Left renal cortex interstitium (tissue), 4 donors: ENCODE data around the gene TMEM52. TPM values are rescaled to one million over a fixed set of nuclear protein-coding genes. Genes with fewer than 3 reads are reported as not detected.
A peak's percentile ranks its signal among the peaks of the same experiment; 100 is the strongest.
"Not testable (repeated sequence)": the region's sequence is repeated elsewhere in the genome, so short reads cannot be mapped to it uniquely, and the experiment has no call there.

ENCODE experiments used
- DNase-seq, 4 donors: peaks; one replicate each; pipeline ENCODE4 v3.0.0-alpha.2; 2013; ENCODE audit warnings: low read depth in 4 of 4, low spot score in 2 of 4, missing footprints in 1 of 4
- polyA plus RNA-seq, 4 donors: library from polyadenylated mRNA; unstranded; fragments of 120-200 nt; gene quantifications; one replicate each; pipeline ENCODE4 v1.2.1, GENCODE V29; 2013; ENCODE audit not compliant: insufficient read length in 4 of 4

TMEM52 gene
- polyA plus RNA-seq, 4 donors, result 0.85 to 2.8 (median 1.5) TPM

DNA sequence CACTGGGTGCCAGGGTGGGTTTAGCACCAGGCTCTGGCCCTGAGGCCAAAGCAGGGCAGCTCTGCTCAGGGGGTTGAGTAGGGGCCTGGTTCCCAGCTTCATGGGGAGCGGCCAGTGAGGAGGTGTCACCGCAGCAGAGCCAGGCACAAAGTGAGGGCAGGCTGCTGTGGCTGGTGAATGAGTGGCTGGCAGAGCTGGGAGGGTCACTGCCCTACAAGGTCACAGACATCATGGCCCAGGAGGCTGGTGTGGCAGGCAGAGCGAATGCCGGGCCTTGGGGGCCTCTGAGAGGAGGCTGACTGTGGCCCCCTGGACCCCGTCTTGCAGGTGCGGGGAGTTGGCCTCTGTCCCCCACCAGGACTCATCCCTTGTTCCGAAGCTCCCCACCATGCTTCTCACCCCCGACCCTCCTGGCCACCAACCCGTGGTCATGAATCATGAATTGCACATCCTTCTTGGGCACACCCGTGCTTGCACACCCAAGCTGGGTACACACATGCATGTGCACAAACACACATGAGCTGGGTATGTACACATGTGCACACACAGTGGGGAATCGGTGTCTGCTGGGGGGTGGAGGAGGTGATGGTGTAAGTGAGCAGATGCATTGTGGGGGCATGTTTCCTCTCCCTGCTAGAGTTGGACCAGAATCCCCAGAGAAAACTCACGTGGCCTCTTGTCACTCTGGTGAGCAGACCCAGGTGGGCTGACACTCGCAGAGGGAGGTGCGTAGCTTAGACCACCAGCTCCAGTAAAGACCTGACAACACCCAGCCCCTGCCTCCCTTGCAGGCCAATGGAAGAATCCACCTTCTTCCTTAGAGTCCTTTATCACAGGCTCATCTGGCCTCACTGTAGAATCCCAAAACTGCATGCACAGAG is 23.4 kb downstream of the TMEM52 start:
- no peak for DNase-seq

DNA sequence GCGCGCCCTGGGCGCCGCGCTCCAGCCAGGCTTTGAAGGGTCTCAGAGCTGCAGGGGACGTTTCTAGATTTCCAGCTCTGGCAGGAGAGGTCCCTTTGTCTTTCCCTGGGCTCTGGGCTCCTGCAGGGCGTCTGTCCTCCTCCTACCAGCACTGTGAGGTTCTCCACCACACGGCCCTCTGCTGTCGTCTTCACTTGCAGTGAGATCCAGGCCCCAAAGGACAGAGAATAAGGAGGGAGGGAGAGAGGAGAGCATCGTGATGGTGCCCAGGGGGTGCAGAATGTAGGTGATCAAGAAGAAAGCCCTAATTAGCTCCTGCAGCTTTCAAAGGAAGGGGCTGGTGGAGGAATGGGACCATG is 24.0 kb downstream of the TMEM52 start:
- no peak for DNase-seq

DNA sequence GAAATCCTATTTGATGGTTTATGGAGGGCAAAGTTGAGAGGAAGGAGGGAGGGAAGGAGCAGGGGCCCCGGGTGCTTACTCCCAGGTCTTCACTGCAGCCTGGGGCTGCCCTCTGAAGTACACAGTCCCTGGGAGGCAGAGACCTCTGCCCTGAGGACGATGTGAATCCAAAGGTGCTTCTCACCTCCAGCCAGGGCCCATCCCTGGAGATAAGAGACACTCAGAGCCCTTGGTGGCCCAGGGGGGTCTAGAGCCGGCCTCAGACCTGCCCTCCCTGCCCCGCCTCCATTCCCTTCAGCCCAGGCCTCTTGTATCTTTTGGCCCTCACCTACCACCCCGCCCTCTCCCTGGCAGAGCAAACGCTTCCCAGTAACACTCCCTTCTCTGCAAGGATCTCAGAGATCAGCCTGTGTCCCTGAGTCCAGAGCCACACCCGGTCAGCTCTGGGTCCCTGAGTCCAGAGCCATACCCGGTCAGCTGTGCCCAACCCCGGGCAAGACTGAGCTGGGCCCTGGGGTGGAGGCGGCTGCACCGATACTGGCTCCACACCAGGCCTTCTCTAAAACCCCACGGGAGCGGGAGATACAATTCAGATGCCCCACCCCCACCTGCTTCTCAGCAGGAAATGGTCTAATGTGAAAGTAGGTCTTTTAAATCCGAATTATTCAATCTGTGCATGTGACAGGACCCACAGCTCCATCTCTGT is 24.6 kb downstream of the TMEM52 start:
- no peak for DNase-seq

DNA sequence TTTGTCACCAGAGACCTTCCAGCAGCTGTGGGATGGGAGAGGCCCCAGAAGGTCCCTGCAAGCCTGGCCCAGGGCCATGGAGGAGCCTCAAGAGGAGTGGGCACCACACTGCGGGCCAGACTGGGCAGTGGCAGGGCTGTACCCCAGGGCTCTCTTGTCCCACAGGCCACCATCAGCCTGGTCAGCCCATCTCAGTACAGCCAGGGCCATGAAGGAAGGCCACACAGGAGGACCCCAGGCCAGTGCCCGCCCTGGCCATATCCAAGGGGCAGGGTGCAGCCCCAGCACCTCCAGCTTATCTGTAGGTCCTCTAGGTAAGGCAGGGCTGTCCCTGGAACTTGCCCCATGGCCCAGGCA is 25.1 kb downstream of the TMEM52 start:
- no peak for DNase-seq

DNA sequence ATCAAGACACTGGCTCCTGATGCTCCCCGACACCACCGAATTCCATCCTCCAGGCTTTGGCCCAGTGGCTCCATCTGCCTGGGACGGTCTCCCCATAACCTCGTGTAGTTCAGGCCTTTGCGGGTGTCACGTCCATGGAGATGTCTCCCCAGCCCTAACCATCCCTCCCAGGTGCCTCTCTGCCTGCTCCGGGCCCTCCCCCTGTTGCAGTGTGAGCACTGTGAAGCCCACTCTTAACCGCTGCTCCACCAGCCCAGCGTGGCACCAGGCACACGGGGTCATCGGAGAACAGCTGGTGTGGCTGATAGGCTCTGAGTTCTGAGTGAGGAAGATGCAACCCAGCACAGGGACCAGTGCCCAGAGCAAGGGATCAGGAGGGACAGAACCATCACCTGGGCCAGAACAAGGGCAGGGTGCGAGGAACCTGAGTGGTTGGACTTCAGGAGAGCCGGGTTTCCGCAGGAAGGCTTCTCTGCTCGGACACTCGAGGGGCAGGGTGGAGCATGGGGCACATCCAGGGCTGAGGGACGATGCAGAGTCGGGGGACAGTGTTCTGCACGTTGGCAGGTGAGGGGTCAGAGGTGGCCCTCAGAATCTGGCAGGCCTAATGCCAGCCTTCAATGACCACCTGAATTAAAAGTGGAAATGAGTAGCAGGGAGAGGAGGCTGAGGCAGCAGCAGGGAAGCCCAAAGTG is 25.6 kb downstream of the TMEM52 start:
- no peak for DNase-seq

DNA sequence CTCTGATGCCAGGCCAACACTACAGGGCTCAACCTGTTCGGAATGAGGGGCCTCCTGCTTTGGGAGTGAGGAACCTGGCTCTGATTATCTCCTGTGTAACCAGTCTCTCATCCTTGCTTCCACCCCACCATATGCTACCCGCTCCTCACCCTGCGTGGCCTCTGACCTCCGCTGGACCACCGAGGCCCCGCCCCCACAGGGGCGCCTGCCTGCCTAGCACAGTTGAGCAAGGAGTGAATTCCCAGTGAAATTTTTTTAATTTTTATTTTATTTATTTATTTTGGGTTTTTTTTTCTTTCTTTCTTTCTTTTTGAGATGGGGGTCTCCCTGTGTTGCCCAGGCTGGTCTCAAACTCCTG is 26.3 kb downstream of the TMEM52 start:
- DNase-seq, result no peak

DNA sequence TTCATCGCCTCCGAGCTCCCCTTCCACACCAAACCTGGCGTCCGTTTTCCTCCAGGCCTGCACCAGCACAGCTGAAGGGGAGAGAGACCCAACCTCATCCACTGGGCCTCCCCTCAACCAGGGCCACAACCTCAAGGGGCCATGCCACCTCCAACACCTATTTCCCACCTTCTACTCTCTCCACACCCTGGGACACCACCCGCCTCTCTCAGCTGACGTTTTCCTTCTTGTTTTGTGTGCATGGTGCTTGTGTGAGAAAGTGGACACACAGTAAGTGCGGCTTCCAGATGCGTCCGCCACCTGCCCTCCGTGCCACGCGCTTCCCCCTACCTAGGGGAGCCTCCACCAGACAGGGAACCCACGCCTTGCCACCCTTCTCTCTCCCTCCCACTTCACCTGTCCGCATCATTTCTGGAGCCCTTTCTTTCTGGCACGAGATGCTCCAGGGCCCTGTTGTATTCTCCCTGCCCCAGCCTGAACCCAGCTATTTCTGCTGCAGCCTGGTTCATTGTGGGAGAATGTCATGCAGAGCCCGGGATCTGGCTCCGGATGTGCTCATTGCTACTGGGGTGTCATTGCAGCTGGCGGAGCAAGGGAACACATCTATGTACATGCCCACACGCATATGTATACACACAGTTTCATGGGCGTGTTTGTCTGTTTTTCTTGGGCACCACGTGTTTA is 26.9 kb downstream of the TMEM52 start:
- no peak for DNase-seq

DNA sequence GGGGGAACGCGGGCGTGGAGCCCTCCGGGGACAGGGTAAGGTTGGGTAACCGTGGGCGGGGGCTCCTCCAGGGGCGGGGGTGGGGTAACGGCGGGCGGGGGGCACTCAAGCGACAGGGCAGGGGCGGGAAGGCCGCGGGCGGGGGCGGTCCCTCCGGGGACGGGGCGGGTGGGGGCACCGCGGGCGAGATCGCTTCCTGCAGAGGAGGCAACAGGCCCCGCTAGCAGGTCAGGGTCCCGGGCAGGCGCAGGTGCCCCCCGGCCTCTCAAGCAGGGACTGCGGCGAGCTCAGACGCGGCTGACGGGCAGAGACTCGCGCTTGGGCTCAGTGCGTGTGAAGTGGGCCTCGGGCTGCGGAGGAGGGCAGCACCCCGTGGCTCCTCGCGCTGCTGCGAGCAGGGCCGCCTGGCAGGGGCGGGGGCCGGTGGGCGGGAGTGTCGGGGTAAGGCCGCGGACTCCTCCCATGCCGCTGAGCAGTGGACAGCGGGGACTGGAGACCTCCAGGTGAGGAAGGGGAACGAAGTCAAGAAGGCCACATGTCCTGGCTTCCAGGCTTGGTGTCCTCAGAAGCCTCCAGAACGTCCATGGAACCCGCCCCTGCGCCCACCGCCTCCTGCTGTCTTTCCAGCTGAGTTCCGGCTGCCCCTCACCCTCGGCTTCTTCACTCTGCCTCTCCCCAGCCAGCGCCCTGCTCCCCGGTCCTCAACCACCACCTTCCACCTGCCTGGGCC is 27.6 kb downstream of the TMEM52 start:
- no peak for DNase-seq

DNA sequence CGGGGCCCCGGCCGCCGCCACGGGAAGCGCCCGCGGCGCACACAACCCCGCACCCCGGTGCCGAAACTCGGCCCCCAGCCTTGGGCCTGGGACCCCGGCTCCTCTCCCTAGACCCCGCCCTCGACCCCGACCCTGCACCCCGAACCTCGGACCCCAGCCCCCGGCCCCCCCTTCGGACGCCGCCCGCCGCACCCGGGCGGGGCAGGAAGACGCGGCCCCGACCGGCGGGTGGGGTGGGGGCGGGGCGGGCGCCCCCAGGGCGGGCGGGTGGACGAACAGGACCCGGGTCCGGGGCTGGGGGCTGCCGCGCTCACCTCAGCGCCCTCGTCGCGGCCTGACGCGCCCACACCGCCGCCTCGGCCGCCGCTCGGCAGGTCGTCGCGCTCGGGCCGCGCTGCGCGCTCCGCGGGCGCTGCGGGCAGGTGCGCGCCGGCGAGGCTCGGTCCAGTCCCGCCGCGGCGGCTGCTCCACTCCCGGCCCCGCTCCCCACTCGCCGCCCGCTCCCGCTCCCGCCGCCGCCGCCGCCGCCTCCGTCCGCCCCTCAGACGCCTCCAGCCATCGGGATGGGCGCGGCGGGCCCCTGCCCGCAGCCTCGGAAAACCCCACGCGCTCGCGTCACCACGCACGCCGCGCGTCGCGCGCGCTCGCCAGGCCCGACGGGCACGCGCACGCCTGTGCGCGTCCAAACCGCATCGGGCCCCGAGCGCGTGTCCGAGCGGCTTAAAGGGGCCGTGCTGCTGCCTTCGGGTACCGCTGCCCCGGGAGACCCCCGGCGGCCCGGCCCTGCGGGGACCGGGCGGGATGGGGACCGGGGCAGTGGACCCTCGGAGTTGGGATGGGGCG is 28.4 kb downstream of the TMEM52 start, which contains the start of gene GNB1:
GNB1 (minus strand) TSS at position 582 of the 843 bp plus-strand sequence. CDS start 65,634 bp downstream, outside the sequence.
- peak; percentile 83 to 91 (median 88) for DNase-seq

DNA sequence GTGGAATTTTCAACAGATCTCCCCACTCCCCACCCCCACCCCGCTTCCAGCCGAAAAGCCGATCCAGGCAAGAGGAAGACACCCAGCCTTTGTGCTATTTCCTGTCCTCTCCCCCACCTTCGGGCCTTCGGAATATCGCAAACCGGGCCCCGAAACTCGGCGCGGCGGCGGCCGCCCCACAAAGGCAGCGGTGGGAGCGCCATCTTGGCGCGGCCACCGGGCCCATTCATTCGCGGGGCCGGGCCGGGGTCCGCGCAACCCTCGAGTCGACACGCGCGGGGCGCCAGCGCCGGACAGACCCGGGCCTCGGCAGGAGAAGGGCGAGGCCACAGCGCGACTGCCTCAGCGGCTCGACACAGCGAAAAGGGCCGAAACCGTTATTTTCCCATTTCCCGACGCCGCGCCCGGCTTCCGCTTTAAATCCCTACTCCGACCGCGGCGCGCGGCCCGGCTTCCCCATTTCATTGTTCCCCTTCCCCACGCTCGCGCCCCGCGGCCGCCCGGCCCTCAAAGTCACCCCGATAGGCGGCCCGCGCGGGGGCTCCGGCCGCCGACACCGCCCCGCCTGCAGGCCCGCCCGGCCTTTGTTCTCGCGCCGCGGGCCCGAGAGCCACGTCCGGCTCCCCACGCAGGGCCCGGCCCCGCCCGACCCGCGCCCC is 29.1 kb downstream of the TMEM52 start:
- peak in 1 of 4 donors; percentile 30 for DNase-seq

DNA sequence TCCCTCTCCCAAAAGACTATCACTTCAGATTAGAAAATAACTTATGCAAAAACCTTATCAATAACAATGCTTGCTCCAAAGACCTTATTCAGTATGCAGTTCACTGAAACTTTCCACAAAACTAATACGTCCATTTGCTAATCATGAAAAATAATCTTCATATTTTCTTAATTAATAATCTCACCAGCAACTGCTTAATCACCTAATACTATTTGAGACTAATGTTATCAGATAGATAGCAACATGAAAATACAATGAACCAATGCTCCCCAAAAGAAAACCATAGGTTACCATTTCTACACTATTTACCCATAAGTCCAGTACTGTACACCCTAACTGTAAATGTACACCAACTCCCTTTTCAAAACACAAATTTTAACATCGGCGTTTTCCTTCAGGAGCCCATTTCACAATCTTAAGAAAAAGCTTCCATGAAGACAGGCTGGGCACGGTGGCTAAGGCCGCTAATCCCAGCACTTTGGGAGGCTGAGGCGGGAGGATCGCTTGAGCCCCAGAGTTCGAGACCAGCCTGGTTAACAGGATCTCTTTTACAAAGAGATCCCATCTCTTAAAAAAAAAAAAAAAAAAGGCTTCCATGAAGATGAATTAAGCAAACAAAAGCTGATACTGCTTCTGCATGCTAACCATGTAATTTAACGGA is 29.9 kb downstream of the TMEM52 start:
- no peak for DNase-seq

DNA sequence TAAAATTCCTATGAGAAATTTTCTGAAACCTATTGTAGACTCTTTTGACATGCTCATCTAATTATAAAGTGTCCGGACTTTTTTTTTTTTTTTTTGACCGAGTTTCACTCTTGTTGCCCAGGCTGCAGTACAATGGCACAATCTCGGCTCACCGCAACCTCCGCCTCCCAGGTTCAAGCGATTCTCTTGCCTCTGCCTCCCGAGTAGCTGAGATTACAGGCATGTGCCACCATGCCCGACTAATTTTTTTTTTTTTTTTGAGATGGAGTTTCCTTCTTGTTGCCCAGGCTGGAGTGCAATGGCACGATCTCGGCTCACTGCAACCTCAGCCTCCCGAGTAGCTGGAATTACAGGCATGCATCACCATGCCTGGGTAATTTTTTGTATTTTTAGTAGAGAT is 35.2 kb downstream of the TMEM52 start:
- DNase-seq, result not testable (repeated sequence)

DNA sequence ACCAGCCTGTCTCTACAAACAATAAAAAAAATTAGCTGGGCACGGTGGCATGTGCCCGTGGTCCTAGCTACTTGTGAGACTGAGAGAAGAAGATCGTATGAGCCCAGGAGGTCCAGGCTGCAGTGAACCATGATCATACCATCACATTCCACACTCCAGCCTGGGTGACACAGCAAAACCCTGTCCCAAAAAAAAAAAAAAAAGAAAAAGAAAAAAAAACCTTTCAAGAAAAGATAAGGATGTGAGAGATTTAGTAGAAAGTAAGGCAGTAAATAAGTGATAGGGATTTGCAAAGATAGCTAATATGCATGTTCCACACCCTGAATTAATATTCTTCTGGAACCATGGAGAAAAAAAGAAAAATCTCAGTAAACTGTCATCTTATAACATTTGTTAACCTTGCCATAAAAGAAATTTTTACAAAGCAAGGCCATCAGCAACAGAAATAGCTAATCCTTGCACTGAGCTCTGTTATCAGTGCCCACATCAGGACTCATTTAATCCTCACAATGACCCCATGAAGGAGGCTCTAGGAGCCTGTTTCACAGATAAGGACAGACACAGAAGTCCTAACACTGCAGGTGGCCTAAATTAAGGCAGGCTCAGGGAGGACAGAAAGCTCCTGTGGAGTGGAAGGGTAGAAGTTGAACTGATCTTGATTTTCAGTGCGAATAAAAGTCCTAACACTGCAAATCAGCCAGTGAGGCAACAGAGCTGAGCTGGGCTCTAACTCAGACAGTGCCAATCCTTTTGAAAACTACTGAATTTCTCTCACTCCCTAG is 35.8 kb downstream of the TMEM52 start:
- DNase-seq, result no peak

DNA sequence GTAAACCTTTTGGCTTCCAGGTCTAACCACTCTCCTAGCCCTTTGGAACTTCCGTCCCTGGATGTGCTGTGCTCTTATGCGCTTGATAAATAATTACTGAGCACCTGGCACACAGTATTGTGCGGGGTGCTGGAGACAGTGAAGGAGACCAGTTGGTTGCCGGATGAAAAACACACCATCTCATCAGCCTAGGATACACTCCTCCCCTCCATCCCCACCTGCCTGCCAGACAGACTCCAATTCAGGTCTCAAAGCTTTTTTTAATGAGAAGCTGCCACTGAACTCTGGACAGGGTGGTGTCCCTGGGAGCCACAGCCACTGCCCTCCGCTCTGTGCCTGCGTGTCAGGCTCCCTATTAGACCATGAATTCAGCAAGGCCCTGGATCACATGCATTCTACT is 37.4 kb downstream of the TMEM52 start:
- DNase-seq, result no peak

DNA sequence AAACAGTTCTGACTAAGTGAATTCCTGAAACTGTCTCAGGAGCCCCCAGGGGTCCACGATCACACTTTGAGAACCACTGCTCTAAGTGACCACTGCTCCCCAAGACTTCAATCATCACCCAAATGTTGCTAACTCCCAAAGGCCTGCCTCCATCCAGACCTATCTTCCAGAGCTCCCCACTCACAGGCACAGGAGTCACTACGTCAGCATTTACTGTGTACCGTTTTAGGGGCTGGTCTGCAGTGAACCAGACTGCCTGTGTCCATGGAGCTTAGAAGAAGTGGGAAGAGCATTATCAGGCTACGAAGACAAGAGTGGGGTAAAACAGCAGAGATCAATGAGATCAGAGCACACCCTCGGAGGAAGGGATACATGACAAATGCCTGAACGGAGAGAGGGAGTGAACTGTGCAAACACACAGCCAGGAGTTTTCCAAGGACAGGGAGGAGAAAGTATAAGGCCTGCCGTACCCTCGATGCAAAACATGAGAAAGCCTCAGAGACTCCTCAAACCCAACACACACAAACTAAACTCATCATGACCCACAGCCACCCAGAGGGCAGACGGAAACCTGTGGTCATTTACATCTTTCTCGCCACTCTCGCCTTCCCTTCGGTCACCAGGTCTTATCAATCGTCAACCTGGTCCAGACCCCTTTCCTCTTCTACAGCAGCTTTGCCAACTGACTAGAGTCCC is 38.3 kb downstream of the TMEM52 start:
- DNase-seq, result no peak

DNA sequence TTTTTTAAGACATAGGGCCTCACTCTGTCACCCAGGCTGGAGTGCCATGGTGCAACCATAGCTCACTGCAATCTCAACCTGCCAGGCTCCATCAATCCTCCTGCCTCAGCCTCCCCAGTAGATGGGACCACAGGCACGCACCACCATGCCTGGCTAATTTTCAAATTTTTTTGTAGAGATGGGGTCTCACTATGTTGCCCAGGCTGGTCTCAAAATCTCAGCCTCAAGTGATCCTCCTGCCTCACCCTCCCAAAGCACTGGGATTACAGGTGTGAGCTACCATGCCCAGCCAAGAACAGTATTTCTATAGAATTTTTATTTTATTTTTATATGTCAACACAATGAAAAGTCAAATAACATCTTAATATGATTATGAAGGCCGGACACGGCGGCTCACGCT is 39.1 kb downstream of the TMEM52 start:
- DNase-seq, result no peak

DNA sequence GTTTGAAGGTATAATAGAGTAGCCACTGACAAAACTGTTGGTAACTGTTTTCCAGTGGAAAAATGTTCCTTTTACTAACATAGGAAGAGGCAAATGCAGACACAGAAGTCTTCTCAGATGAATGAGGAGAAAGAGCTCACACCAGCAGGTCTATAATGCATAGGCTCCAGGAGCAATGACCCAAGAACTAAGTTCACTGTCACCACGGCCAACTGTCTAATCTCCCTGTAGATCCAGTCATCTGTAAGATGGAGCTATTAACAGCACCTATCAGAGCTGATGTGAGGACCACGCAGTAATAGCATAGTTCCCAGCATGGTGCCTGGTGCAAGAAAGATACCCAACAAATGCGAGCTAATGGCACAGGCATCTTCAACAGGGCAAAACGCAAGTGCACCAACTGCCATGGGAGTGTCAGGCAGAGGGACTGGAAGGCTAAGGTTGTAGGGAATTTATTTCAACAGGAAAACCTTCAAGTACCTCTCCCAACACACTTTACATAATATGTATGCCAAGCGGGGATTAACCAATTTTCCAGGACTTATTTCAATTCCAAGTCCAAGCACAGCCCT is 41.1 kb downstream of the TMEM52 start:
- no peak for DNase-seq
